Stimulated activated CD8-positive, alpha-beta memory T cell treated with anti-CD3 and anti-CD28 coated beads, Interleukin-2, amount 100 ng/mL, for 48 hours (primary cell): ENCODE data around the gene ARHGAP15.

Experiments
- DNase-seq, 2 donors: peaks; one replicate each; pipeline ENCODE4 v3.0.0-alpha.2; 2020; ENCODE audit warnings: low read depth in 2 of 2

Gene ARHGAP15

GRCh38 chr2:143481733-143482132, 352.5 kb downstream of the ARHGAP15 start:
- DNase-seq, result no peak

GRCh38 chr2:143482316-143482715, 353.1 kb downstream of the ARHGAP15 start:
- DNase-seq, result no peak

- no peak for DNase-seq
Measured at GRCh38 chr2:143482771-143483170, 353.6 kb downstream of the ARHGAP15 start.

GRCh38 chr2:143486976-143487375, 357.8 kb downstream of the ARHGAP15 start:
- DNase-seq, result no peak

GRCh38 chr2:143489145-143489544, 359.9 kb downstream of the ARHGAP15 start:
- no peak for DNase-seq

- DNase-seq, result no peak
Measured at GRCh38 chr2:143491131-143491530, 361.9 kb downstream of the ARHGAP15 start.

- no peak for DNase-seq
Measured at GRCh38 chr2:143493339-143493738, 364.1 kb downstream of the ARHGAP15 start.

GRCh38 chr2:143497726-143498125, 368.5 kb downstream of the ARHGAP15 start:
- DNase-seq, result no peak

- DNase-seq, result no peak
Measured at GRCh38 chr2:143498496-143498895, 369.3 kb downstream of the ARHGAP15 start.

- no peak for DNase-seq
Measured at GRCh38 chr2:143499061-143499460, 369.8 kb downstream of the ARHGAP15 start.

GRCh38 chr2:143501106-143501676, 372.0 kb downstream of the ARHGAP15 start:
- DNase-seq, result no peak

GRCh38 chr2:143503280-143503679, 374.1 kb downstream of the ARHGAP15 start:
- DNase-seq, result no peak

- no peak for DNase-seq
Measured at GRCh38 chr2:143504397-143504796, 375.2 kb downstream of the ARHGAP15 start.

- no peak for DNase-seq
Measured at GRCh38 chr2:143505542-143505941, 376.3 kb downstream of the ARHGAP15 start.

- no peak for DNase-seq
Measured at GRCh38 chr2:143513081-143513480, 383.9 kb downstream of the ARHGAP15 start.

GRCh38 chr2:143514413-143514812, 385.2 kb downstream of the ARHGAP15 start:
- no peak for DNase-seq

GRCh38 chr2:143515318-143515717, 386.1 kb downstream of the ARHGAP15 start:
- no peak for DNase-seq

GRCh38 chr2:143519521-143519920, 390.3 kb downstream of the ARHGAP15 start:
- no peak for DNase-seq

GRCh38 chr2:143521396-143521795, 392.2 kb downstream of the ARHGAP15 start:
- DNase-seq, result no peak

- DNase-seq, result no peak
Measured at GRCh38 chr2:143522699-143523098, 393.5 kb downstream of the ARHGAP15 start.

GRCh38 chr2:143524119-143524553, 394.9 kb downstream of the ARHGAP15 start:
- DNase-seq, result no peak

- DNase-seq, result no peak
Measured at GRCh38 chr2:143524559-143525401, 395.6 kb downstream of the ARHGAP15 start.

GRCh38 chr2:143525402-143525860, 396.2 kb downstream of the ARHGAP15 start:
- no peak for DNase-seq
